Activated CD8-positive, alpha-beta memory T cell treated with anti-CD3 and anti-CD28 coated beads for 36 hours (primary cell): ENCODE measurements around the gene TIMM17B. TPM values are rescaled to one million over a fixed set of nuclear protein-coding genes. Genes with fewer than 3 reads are reported as not detected.

ENCODE experiments used
- CTCF ChIA-PET: fragments of 350-600 bp; sonication (Branson Sonifier 250); formaldehyde crosslinking; loops from one replicate; lab custom pipeline; 2021; ENCODE audit warnings: antibody characterized with exemption; lab: Charles Lee
- POLR2A ChIA-PET: fragments of 350-600 bp; sonication (Branson Sonifier 250); formaldehyde crosslinking; loops from one replicate; lab custom pipeline; 2021; ENCODE audit warnings: antibody characterized with exemption; lab: Charles Lee
- total RNA-seq, 2 experiments: library from RNA; stranded (reverse); gene quantifications; one replicate each; pipeline ENCODE4 v1.2.3, GENCODE V29; 2021

The TIMM17B gene
- total RNA-seq, 2 experiments from 2014 or later = 82.4 to 85.3 TPM

GRCh38 chrX:48923771-48924170 lies 26.2 kb upstream of the TIMM17B start:
- CTCF ChIA-PET = interaction anchor here (1.1 kb wide), 1 partner anchor 13 kb away, joined by 5 read pairs; no protein-coding TSS in a partner anchor
- POLR2A ChIA-PET = no interaction called here

GRCh38 chrX:48920718-48921104 lies 23.1 kb upstream of the TIMM17B start:
- ChIA-PET CTCF (interaction anchor here (0.6 to 2.6 kb wide), 5 partner anchors 15 to 26 kb away, joined by 3 to 13 read pairs (median 6); partner anchors contain the start of gene PQBP1), POLR2A (interaction anchor here (0.8 to 3.4 kb wide), 3 partner anchors 9 to 24 kb away, joined by 3 to 76 read pairs (median 4); partner anchors contain the start of gene SLC35A2)

- CTCF ChIA-PET = interaction anchor here (0.6 to 2.6 kb wide), 6 partner anchors 14 to 26 kb away, joined by 3 to 13 read pairs (median 5); partner anchors contain the start of gene PQBP1
- POLR2A ChIA-PET = interaction anchor here (0.8 to 3.4 kb wide), 5 partner anchors 8 to 39 kb away, joined by 3 to 76 read pairs (median 4); partner anchors contain the start of gene SLC35A2
These were observed 22.6 kb upstream of the TIMM17B start for GRCh38 chrX:48919947-48920717.

GRCh38 chrX:48919360-48919841 lies 21.8 kb upstream of the TIMM17B start:
- ChIA-PET POLR2A (interaction anchor here (1.0 to 3.4 kb wide), 3 partner anchors 19 to 39 kb away, joined by 3 to 76 read pairs (median 6); no protein-coding TSS in a partner anchor), CTCF (interaction anchor here (1.0 to 2.6 kb wide), 3 partner anchors 15 to 21 kb away, joined by 4 to 13 read pairs (median 9); no protein-coding TSS in a partner anchor)

GRCh38 chrX:48918643-48919340 lies 21.2 kb upstream of the TIMM17B start, which contains the start of gene PIM2:
Gene PIM2 (minus strand): TSS chrX:48919024. CDS start chrX:48918834, 190 bp downstream.
- ChIA-PET POLR2A (interaction anchor here (1.0 to 3.4 kb wide), 3 partner anchors 20 to 40 kb away, joined by 3 to 76 read pairs (median 6); no protein-coding TSS in a partner anchor), CTCF (interaction anchor here (1.3 to 2.6 kb wide), 4 partner anchors 17 to 22 kb away, joined by 3 to 13 read pairs (median 6); no protein-coding TSS in a partner anchor)

GRCh38 chrX:48918301-48918642 lies 20.7 kb upstream of the TIMM17B start:
- CTCF ChIA-PET = interaction anchor here (1.3 to 1.4 kb wide), 2 partner anchors 18 to 19 kb away, joined by 3 read pairs; no protein-coding TSS in a partner anchor
- POLR2A ChIA-PET = interaction anchor here (3.4 kb wide), 1 partner anchor 20 kb away, joined by 76 read pairs; no protein-coding TSS in a partner anchor

- ChIA-PET POLR2A (interaction anchor here (3.4 kb wide), 1 partner anchor 21 kb away, joined by 76 read pairs; no protein-coding TSS in a partner anchor), CTCF (interaction anchor here (0.7 to 1.4 kb wide), 4 partner anchors 19 to 26 kb away, joined by 3 to 5 read pairs (median 4); no protein-coding TSS in a partner anchor)
These were observed 19.8 kb upstream of the TIMM17B start for GRCh38 chrX:48917139-48918001.

GRCh38 chrX:48914593-48915493 lies 17.3 kb upstream of the TIMM17B start:
- ChIA-PET CTCF (interaction anchor here (1.0 to 1.5 kb wide), 2 partner anchors 12 to 24 kb away, joined by 3 to 5 read pairs; no protein-coding TSS in a partner anchor), POLR2A (no interaction called here)

- ChIA-PET POLR2A (no interaction called here), CTCF (no interaction called here)
These were observed 16.2 kb upstream of the TIMM17B start for GRCh38 chrX:48913605-48914366.

- CTCF ChIA-PET = interaction anchor here (1.1 to 1.8 kb wide), 2 partner anchors 13 to 25 kb away, joined by 3 to 7 read pairs; no protein-coding TSS in a partner anchor
These were observed 14.0 kb upstream of the TIMM17B start, which contains the start of gene SLC35A2 for GRCh38 chrX:48911412-48912182. Gene SLC35A2 (minus strand): TSS chrX:48911646. CDS start chrX:48911636, 10 bp downstream.

GRCh38 chrX:48910926-48911411 lies 13.4 kb upstream of the TIMM17B start:
- POLR2A ChIA-PET = interaction anchor here (0.6 to 2.3 kb wide), 5 partner anchors 13 to 42 kb away, joined by 3 to 14 read pairs (median 4); partner anchors contain the start of genes PQBP1 and TIMM17B
- CTCF ChIA-PET = no interaction called here

More at GRCh38 chrX:48911412-48912182, 14.0 kb upstream of the TIMM17B start, which contains the start of gene SLC35A2:
- POLR2A ChIA-PET = interaction anchor here (0.5 to 2.3 kb wide), 10 partner anchors 9 to 367 kb away, joined by 3 to 14 read pairs (median 4); partner anchors contain the start of genes PQBP1 and TIMM17B

- CTCF ChIA-PET = no interaction called here
- POLR2A ChIA-PET = no interaction called here
These were observed 12.2 kb upstream of the TIMM17B start for GRCh38 chrX:48909703-48910294.

GRCh38 chrX:48908600-48908999 lies 11.0 kb upstream of the TIMM17B start:
- ChIA-PET POLR2A (no interaction called here), CTCF (no interaction called here)

GRCh38 chrX:48905090-48905790 lies 7.7 kb upstream of the TIMM17B start:
- POLR2A ChIA-PET = no interaction called here
- CTCF ChIA-PET = no interaction called here
